ENCODE results near the gene PPFIA3. TPM values are rescaled to one million over a fixed set of nuclear protein-coding genes. Genes with fewer than 3 reads are reported as not detected.

PPFIA3 gene
- total and polyA plus RNA-seq, 2 experiments from 2014 or later: 25.4 to 29.7 TPM

DNA sequence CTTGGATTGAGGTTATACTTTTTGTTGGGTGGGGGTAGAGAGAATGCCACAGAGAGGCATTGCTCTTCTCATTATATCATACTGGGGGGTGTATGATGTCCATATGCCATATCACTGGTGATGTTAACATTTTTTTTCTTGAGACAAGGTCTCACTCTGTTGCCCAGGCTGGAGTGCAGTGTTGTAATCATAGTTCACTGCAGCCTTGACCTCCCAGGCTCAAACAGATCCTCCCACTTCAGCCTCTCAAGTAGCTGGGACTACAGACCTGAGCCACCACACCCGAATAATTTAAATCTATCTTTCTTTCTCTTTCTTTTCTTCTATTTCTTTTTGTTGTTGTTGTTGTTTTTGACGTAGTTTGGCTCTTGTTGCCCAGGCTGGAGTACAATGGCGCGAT is 39.0 kb upstream of the PPFIA3 start (continued):
- TF ChIP-seq REST (IDR thresholded peaks at IDR 0.05; ENCODE audit: unreplicated experiment): no peak
- TF ChIP-seq NANOG (IDR thresholded peaks at IDR 0.05; ENCODE audit: borderline replicate concordance): no peak
- no peak for TF ChIP-seq EZH2phosphoT487 (IDR thresholded peaks at IDR 0.05; ENCODE audit: unreplicated experiment)
- TF ChIP-seq POLR2AphosphoS5 (IDR thresholded peaks at IDR 0.05; ENCODE audit: low read depth): no peak
- no peak for TF ChIP-seq JUNB (IDR thresholded peaks at IDR 0.05; ENCODE audit: unreplicated experiment)
- TF ChIP-seq ZNF331 (CRISPR knock-in tag; IDR thresholded peaks at IDR 0.05; ENCODE audit: low read depth): no peak

GRCh38 chr19:49081273-49081672 is 38.1 kb upstream of the PPFIA3 start:
- Histone ChIP-seq H3K9me2 (ENCODE audit: insufficient read depth) (no peaks in the 10 kb centered on the region), H3K4me3 (no peak overlapping the region), H3K4me1 (ENCODE audit: insufficient read depth) (peaks cover 8% of the 10 kb centered on the region), H3F3A (replicated peaks; ENCODE audit: low read depth) (peaks cover 6% of the 10 kb centered on the region; the same call in 1 of the 2 replicates), H3K36me3 (ENCODE audit: insufficient read depth) (no peaks in the 10 kb centered on the region), H2AFZ (no peak overlapping the region), H3K27ac (ENCODE audit: low read depth) (no peak overlapping the region), H3K79me2 (replicated peaks; ENCODE audit: insufficient read depth) (peaks cover 8% of the 10 kb centered on the region), H3K27me3 (ENCODE audit: insufficient read depth) (0 out of 2 replicates have a peak, but pooled peaks cover 3% of the 10 kb centered on the region), H4K20me1 (replicated peaks; ENCODE audit: insufficient read depth) (peaks cover 3% of the 10 kb centered on the region; the same call in 1 of the 2 replicates), H3K4me2 (no peak overlapping the region)
- peaks cover 3% of the 10 kb centered on the region; the same call in 2 of the 3 replicates for H3K9me3 Mint-ChIP-seq
- DNase-seq (ENCODE audit: low spot score) (no peak), ATAC-seq (no peak)
- no peak overlapping the region for H3K27ac Mint-ChIP-seq
- H3K36me3 Mint-ChIP-seq (ENCODE audit: low read depth): peaks cover 5% of the 10 kb centered on the region
- TF ChIP-seq ZNF114 (CRISPR knock-in tag; IDR thresholded peaks at IDR 0.05) (no peak), STAT1 (IDR thresholded peaks at IDR 0.05; ENCODE audit: unreplicated experiment) (no peak), POLR2AphosphoS5 (IDR thresholded peaks at IDR 0.05; ENCODE audit: low read depth) (no peak), NANOG (IDR thresholded peaks at IDR 0.05; ENCODE audit: borderline replicate concordance) (no peak)
- TF ChIP-seq, protein P1, sequence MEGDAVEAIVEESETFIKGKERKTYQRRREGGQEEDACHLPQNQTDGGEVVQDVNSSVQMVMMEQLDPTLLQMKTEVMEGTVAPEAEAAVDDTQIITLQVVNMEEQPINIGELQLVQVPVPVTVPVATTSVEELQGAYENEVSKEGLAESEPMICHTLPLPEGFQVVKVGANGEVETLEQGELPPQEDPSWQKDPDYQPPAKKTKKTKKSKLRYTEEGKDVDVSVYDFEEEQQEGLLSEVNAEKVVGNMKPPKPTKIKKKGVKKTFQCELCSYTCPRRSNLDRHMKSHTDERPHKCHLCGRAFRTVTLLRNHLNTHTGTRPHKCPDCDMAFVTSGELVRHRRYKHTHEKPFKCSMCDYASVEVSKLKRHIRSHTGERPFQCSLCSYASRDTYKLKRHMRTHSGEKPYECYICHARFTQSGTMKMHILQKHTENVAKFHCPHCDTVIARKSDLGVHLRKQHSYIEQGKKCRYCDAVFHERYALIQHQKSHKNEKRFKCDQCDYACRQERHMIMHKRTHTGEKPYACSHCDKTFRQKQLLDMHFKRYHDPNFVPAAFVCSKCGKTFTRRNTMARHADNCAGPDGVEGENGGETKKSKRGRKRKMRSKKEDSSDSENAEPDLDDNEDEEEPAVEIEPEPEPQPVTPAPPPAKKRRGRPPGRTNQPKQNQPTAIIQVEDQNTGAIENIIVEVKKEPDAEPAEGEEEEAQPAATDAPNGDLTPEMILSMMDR (conservative IDR thresholded peaks at IDR 0.05; ENCODE audit: low read depth in 2 of 2): no peak
- peaks cover 13% of the 10 kb centered on the region for H3K27me3 Mint-ChIP-seq (ENCODE audit: insufficient read depth, low read depth, poor library complexity)
- H3K4me1 Mint-ChIP-seq: peaks cover 7% of the 10 kb centered on the region
- no peak overlapping the region for H3K4me3 Mint-ChIP-seq
